ENCODE data around the gene GRID2IP. TPM values are rescaled to one million over a fixed set of nuclear protein-coding genes. Genes with fewer than 3 reads are reported as not detected.

Gene GRID2IP
- total and polyA plus RNA-seq, 2 of the 13 experiments (the other 11 are each of a cell fraction or from before 2014, with no cell fraction given): 0.03 TPM; not detected in 1

DNA sequence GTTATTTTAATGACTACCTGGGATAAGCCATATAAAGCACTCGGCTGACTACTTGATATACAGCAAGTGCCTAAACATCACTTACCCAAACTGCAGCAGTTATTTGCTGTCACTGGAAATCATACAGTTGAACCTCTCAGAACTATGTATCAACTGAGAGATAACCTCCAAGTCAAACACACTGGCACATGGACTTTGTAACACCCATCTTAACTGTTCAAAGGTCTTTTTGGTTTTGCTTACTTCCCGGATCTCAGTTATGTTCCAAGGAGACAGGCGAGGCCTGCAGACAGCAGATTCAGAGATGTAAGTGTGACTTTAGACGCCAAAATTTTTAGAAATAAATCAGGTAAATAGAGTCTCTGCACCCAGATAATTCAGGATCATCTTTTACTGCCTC lies 69.0 kb downstream of the GRID2IP start (continued):
- TF ChIP-seq, protein P1, sequence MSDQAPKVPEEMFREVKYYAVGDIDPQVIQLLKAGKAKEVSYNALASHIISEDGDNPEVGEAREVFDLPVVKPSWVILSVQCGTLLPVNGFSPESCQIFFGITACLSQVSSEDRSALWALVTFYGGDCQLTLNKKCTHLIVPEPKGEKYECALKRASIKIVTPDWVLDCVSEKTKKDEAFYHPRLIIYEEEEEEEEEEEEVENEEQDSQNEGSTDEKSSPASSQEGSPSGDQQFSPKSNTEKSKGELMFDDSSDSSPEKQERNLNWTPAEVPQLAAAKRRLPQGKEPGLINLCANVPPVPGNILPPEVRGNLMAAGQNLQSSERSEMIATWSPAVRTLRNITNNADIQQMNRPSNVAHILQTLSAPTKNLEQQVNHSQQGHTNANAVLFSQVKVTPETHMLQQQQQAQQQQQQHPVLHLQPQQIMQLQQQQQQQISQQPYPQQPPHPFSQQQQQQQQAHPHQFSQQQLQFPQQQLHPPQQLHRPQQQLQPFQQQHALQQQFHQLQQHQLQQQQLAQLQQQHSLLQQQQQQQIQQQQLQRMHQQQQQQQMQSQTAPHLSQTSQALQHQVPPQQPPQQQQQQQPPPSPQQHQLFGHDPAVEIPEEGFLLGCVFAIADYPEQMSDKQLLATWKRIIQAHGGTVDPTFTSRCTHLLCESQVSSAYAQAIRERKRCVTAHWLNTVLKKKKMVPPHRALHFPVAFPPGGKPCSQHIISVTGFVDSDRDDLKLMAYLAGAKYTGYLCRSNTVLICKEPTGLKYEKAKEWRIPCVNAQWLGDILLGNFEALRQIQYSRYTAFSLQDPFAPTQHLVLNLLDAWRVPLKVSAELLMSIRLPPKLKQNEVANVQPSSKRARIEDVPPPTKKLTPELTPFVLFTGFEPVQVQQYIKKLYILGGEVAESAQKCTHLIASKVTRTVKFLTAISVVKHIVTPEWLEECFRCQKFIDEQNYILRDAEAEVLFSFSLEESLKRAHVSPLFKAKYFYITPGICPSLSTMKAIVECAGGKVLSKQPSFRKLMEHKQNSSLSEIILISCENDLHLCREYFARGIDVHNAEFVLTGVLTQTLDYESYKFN (CRISPR knock-in tag; conservative IDR thresholded peaks at IDR 0.05): peak; percentile 91
- TF ChIP-seq ZNF766 (CRISPR knock-in tag; IDR thresholded peaks at IDR 0.05; ENCODE audit: borderline replicate concordance): no peak
- TF ChIP-seq TEAD3 (CRISPR knock-in tag; optimal IDR thresholded peaks at IDR 0.05; ENCODE audit: borderline replicate concordance): peak; percentile 47
- no peak for TF ChIP-seq JDP2 (CRISPR knock-in tag; IDR thresholded peaks at IDR 0.05; ENCODE audit: borderline replicate concordance)
- peak; percentile 41 for TF ChIP-seq FOXJ3 (CRISPR knock-in tag; IDR thresholded peaks at IDR 0.05; ENCODE audit: borderline replicate concordance)
- TF ChIP-seq, protein P2, sequence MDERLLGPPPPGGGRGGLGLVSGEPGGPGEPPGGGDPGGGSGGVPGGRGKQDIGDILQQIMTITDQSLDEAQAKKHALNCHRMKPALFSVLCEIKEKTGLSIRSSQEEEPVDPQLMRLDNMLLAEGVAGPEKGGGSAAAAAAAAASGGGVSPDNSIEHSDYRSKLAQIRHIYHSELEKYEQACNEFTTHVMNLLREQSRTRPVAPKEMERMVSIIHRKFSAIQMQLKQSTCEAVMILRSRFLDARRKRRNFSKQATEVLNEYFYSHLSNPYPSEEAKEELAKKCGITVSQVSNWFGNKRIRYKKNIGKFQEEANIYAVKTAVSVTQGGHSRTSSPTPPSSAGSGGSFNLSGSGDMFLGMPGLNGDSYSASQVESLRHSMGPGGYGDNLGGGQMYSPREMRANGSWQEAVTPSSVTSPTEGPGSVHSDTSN (CRISPR knock-in tag; IDR thresholded peaks at IDR 0.05): no peak
- TF ChIP-seq MEIS1 (CRISPR knock-in tag; IDR thresholded peaks at IDR 0.05; ENCODE audit: borderline replicate concordance): peak; percentile 57; the same call in 1 of the 2 replicates
- TF ChIP-seq ZNF605 (CRISPR knock-in tag; IDR thresholded peaks at IDR 0.05): no peak
- TF ChIP-seq JUND (CRISPR knock-in tag; IDR thresholded peaks at IDR 0.05): no peak
- TF ChIP-seq RAD21 (CRISPR knock-in tag; IDR thresholded peaks at IDR 0.05): no peak
- TF ChIP-seq JUNB (CRISPR knock-in tag; IDR thresholded peaks at IDR 0.05; ENCODE audit: borderline replicate concordance): no peak
- no peak for TF ChIP-seq RORA (CRISPR knock-in tag; IDR thresholded peaks at IDR 0.05)
- TF ChIP-seq RCOR2 (CRISPR knock-in tag; IDR thresholded peaks at IDR 0.05): peak; percentile 54; the same call in 1 of the 2 replicates
- TF ChIP-seq CENPX (CRISPR knock-in tag; IDR thresholded peaks at IDR 0.05): no peak
- TF ChIP-seq MYC (CRISPR knock-in tag; IDR thresholded peaks at IDR 0.05; ENCODE audit: borderline replicate concordance): no peak
- TF ChIP-seq ZNF558 (CRISPR knock-in tag; IDR thresholded peaks at IDR 0.05; ENCODE audit: borderline replicate concordance): 0 out of 2 replicates have a peak, but pooled peaks have one; percentile 54
- no peak for TF ChIP-seq ZNF709 (CRISPR knock-in tag; IDR thresholded peaks at IDR 0.05)
- no peak for TF ChIP-seq MLLT10 (CRISPR knock-in tag; IDR thresholded peaks at IDR 0.05)
- TF ChIP-seq FOXP1 (IDR thresholded peaks at IDR 0.05): no peak
- peak; percentile 50; the same call in 1 of the 2 replicates for TF ChIP-seq FOXP1 (CRISPR knock-in tag; IDR thresholded peaks at IDR 0.05)
- TF ChIP-seq ZNF383 (CRISPR knock-in tag; IDR thresholded peaks at IDR 0.05; ENCODE audit: borderline replicate concordance): no peak
- TF ChIP-seq PRPF4 (IDR thresholded peaks at IDR 0.05; ENCODE audit: low read depth, low read length, poor library complexity, severe bottlenecking): no peak
- no peak for TF ChIP-seq PAX8 (CRISPR knock-in tag; IDR thresholded peaks at IDR 0.05; ENCODE audit: borderline replicate concordance)
- no peak for TF ChIP-seq SMAD3 (CRISPR knock-in tag; IDR thresholded peaks at IDR 0.05)
